Suprapubic skin (tissue), 4 donors: Measurements from ENCODE around the gene GOSR2. TPM values are rescaled to one million over a fixed set of nuclear protein-coding genes. Genes with fewer than 3 reads are reported as not detected.

Experiments used
- DNase-seq, 2 donors: peaks; one replicate each; pipeline ENCODE4 v3.0.0-alpha.2; 2019; ENCODE audit warnings: low spot score in 2 of 2
- H3K27ac ChIP-seq: fragments of 200-600 bp; sonication (generic); one replicate; pipeline ENCODE4 v1.5.1; 2019
- H3K27me3 ChIP-seq: fragments of 200-600 bp; sonication (generic); one replicate; pipeline ENCODE4 v1.5.1; 2019
- H3K36me3 ChIP-seq: fragments of 200-600 bp; sonication (generic); one replicate; pipeline ENCODE4 v1.5.1; 2019
- H3K4me1 ChIP-seq: fragments of 200-600 bp; sonication (generic); one replicate; pipeline ENCODE4 v1.5.1; 2019
- H3K4me3 ChIP-seq: fragments of 200-600 bp; sonication (generic); one replicate; pipeline ENCODE4 v1.5.1; 2019; ENCODE audit warnings: mild to moderate bottlenecking
- H3K9me3 ChIP-seq: fragments of 200-600 bp; sonication (generic); one replicate; pipeline ENCODE4 v1.5.1; 2019
- EP300 ChIP-seq: sonication (generic); formaldehyde crosslinking; IDR thresholded peaks from one replicate; pipeline ENCODE4 v1.6.1; 2017; ENCODE audit warnings: antibody characterized with exemption
- POLR2A ChIP-seq, 2 donors: fragments of 450-650 bp; IDR thresholded peaks; one replicate each; pipeline ENCODE4 v1.6.1; 2017; ENCODE audit warnings: antibody characterized with exemption in 2 of 2, mild to moderate bottlenecking in 2 of 2, moderate library complexity in 2 of 2
- POLR2AphosphoS5 ChIP-seq, 3 donors: sonication (generic); formaldehyde crosslinking; IDR thresholded peaks; one replicate each; pipeline ENCODE4 v1.6.1; 2017; ENCODE audit warnings: antibody characterized with exemption in 3 of 3
- WGBS: methylation state at CpG from one replicate; pipeline ENCODE4 v1.1.5; 2018; 5-methylcytosine and 5-hydroxymethylcytosine counted together
- total RNA-seq, 4 donors: library from RNA; depleted of rRNA; stranded (reverse); fragments of >200 nt; gene quantifications; one replicate each; pipeline ENCODE4 v1.1.0, GENCODE V29; 2016
- TF ChIP-seq, protein P1 (sequence below), 2 donors: fragments of 200-600 bp in 1 of 2; fragments of 450-650 bp in 1 of 2; sonication (generic) in 1 of 2; IDR thresholded peaks; one replicate each; pipeline ENCODE4 v1.5.1; 2016 to 2019; ENCODE audit warnings: antibody characterized with exemption in 2 of 2, mild to moderate bottlenecking in 1 of 2, moderate library complexity in 1 of 2

The GOSR2 gene
- total RNA-seq, 4 donors from 2014 or later: 28.1 to 72.6 (median 41.1) TPM

DNA sequence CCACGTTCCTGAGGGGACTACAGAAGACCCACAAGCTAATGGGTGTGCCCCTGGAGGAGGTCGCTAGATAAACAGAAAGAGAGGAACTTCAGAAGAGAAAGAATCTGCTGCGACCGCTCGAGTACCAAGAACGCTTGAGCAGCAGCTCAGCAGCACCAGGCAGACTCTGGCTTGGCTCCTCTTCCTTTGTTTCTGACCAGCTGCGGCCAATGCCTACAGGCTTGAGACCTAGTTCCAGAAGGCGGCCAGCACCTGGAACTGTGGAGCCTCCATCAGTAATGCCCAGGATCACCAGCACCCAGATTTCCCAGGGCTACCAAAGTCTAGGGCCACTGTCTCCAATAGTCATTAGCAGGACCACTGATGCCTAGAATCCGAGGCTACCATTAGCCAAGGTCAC lies 26.0 kb upstream of the GOSR2 start:
- no peaks in the 10 kb centered on the region for H3K4me1 ChIP-seq
- TF ChIP-seq, protein P1, sequence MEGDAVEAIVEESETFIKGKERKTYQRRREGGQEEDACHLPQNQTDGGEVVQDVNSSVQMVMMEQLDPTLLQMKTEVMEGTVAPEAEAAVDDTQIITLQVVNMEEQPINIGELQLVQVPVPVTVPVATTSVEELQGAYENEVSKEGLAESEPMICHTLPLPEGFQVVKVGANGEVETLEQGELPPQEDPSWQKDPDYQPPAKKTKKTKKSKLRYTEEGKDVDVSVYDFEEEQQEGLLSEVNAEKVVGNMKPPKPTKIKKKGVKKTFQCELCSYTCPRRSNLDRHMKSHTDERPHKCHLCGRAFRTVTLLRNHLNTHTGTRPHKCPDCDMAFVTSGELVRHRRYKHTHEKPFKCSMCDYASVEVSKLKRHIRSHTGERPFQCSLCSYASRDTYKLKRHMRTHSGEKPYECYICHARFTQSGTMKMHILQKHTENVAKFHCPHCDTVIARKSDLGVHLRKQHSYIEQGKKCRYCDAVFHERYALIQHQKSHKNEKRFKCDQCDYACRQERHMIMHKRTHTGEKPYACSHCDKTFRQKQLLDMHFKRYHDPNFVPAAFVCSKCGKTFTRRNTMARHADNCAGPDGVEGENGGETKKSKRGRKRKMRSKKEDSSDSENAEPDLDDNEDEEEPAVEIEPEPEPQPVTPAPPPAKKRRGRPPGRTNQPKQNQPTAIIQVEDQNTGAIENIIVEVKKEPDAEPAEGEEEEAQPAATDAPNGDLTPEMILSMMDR (IDR thresholded peaks at IDR 0.05): no peak
- TF ChIP-seq EP300: no peak
- no peak for TF ChIP-seq POLR2AphosphoS5 (IDR thresholded peaks at IDR 0.05)
- TF ChIP-seq POLR2A (IDR thresholded peaks at IDR 0.05): no peak
- H3K4me3 ChIP-seq: no peak overlapping the region
- WGBS: 88% methylated on average over 9 of the region's 9 CpGs
- H3K27ac ChIP-seq: no peak overlapping the region
- peaks cover 5% of the 10 kb centered on the region for H3K9me3 ChIP-seq
- no peaks in the 10 kb centered on the region for H3K36me3 ChIP-seq
- peaks cover 14% of the 10 kb centered on the region for H3K27me3 ChIP-seq
- no peak for DNase-seq

- DNase-seq: no peak
- peaks cover 5% of the 10 kb centered on the region for H3K9me3 ChIP-seq
- H3K27ac ChIP-seq: no peak overlapping the region
- 71% methylated on average over 2 of the region's 2 CpGs for WGBS
- TF ChIP-seq POLR2AphosphoS5 (IDR thresholded peaks at IDR 0.05) (no peak), EP300 (no peak), POLR2A (IDR thresholded peaks at IDR 0.05) (no peak)
- TF ChIP-seq, protein P1 (IDR thresholded peaks at IDR 0.05): no peak
- H3K36me3 ChIP-seq: no peaks in the 10 kb centered on the region
- H3K4me3 ChIP-seq: no peak overlapping the region
- H3K4me1 ChIP-seq: no peaks in the 10 kb centered on the region
- H3K27me3 ChIP-seq: peaks cover 14% of the 10 kb centered on the region
These were observed 24.6 kb upstream of the GOSR2 start for GRCh38 chr17:46898364-46898763.

DNA sequence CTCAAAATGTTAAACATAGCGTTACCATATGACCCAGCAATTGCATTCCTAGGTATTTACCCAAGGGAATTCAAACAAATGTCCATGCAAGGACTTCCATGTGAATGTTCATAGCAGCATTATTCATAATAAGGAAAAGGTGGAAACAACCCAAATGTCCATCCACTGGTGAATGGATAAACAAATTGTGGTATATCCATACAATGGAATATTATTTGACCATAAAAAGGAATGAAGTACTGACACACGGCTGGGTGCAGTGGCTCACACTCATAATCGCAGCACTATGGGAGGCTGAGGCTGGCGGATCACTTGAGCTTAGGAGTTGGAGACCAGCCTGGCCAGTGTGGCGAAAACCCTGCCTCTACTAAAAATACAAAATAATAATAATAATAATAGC lies 24.1 kb upstream of the GOSR2 start:
- no peak overlapping the region for H3K27ac ChIP-seq
- peaks cover 5% of the 10 kb centered on the region for H3K9me3 ChIP-seq
- 95% methylated on average over 5 of the region's 5 CpGs for WGBS
- TF ChIP-seq POLR2AphosphoS5 (IDR thresholded peaks at IDR 0.05) (no peak), POLR2A (IDR thresholded peaks at IDR 0.05) (no peak)
- TF ChIP-seq, protein P1 (IDR thresholded peaks at IDR 0.05): no peak
- H3K36me3 ChIP-seq: no peaks in the 10 kb centered on the region
- peaks cover 10% of the 10 kb centered on the region for H3K27me3 ChIP-seq
- DNase-seq: no peak
- H3K4me1 ChIP-seq: no peaks in the 10 kb centered on the region
- no peak overlapping the region for H3K4me3 ChIP-seq

DNA sequence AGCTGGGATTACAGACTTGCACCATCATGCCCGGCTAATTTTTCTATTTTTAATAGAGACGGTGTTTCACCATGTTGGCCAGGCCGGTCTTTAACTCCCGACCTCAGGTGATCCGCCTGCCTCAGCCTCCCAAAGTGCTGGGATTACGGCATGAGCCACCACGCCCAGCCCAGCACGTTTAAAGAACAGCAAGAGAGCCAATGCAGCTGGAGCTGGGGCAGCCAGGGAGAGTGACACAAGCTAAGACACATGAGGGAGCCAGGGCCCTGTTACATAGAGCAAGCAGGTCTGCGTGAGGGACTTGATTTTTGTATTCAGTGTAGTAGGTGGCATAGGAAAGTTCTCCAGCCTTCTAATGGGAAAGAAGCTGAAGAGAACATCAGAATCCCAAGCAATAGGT lies 21.7 kb upstream of the GOSR2 start:
- WGBS: 48% methylated on average over 9 of the region's 9 CpGs
- H3K27me3 ChIP-seq: no peaks in the 10 kb centered on the region

DNA sequence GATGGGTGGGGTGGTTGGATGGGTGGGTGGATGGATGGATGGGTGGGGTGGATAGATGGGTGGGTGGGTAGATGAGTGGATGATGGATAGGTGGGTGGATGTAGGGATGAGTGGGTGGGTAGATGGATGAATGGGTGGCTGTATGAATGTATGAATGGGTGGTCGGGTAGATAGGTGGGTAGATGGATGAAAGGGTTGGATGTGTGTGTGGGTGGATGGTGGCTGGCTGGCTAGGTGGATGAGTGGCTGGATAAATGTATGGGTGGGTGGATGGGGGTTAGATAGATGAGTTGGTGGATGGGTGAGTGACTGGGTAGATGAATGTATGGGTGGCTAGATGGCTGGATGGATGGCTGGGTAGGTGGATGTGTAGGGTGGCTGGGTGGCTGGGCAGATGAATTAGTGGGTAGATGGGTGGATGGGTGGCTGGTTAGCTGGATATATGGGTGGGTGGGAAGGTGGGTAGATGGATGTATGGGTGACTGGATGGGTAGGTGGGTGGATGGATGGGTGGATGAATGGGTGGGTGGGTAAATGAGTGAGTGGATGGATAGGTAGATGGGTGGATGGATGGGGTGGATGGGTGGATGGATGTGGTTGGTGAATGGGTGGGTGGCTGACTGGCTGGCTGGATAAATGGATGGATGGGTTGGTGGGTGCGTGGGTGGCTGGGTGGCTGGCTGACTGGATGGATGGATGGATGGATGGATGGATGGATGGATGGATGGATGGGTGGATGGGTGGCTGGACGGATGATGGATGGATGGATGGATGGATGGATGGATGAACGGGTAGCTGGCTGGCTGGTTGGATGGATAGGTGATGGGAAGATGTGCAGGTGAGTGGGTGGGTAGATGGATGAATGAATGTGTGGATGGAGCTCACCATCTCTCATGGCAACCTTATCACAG lies 18.9 kb upstream of the GOSR2 start:
- no peaks in the 10 kb centered on the region for H3K36me3 ChIP-seq
- H3K9me3 ChIP-seq: peaks cover 1% of the 10 kb centered on the region
- DNase-seq: no peak
- no peaks in the 10 kb centered on the region for H3K4me1 ChIP-seq
- no peak for TF ChIP-seq POLR2A (IDR thresholded peaks at IDR 0.05)
- H3K27ac ChIP-seq: no peak overlapping the region
- peaks cover 11% of the 10 kb centered on the region for H3K27me3 ChIP-seq
- WGBS: 96% methylated on average over 4 of the region's 4 CpGs
- no peak overlapping the region for H3K4me3 ChIP-seq

More for the DNA sequence above, 21.7 kb upstream of the GOSR2 start:
- TF ChIP-seq, protein P1 (IDR thresholded peaks at IDR 0.05): no peak
- TF ChIP-seq EP300 (no peak), POLR2AphosphoS5 (IDR thresholded peaks at IDR 0.05) (no peak), POLR2A (IDR thresholded peaks at IDR 0.05) (no peak)
- no peaks in the 10 kb centered on the region for H3K4me1 ChIP-seq
- H3K4me3 ChIP-seq: no peak overlapping the region
- H3K9me3 ChIP-seq: peaks cover 5% of the 10 kb centered on the region
- no peak overlapping the region for H3K27ac ChIP-seq
- no peak for DNase-seq
- H3K36me3 ChIP-seq: no peaks in the 10 kb centered on the region
